Measurements from ENCODE around the gene SLC24A4.
"Not testable (repeated sequence)": the region's sequence is repeated elsewhere in the genome, so short reads cannot be mapped to it uniquely, and the experiment has no call there.

- not testable (repeated sequence) for TF ChIP-seq CTCF (tag by site-specific recombination; IDR thresholded peaks at IDR 0.05); ZNF426 (tag by site-specific recombination; IDR thresholded peaks at IDR 0.05); ZNF555 (tag by site-specific recombination; conservative IDR thresholded peaks at IDR 0.05); SP2 (tag by site-specific recombination; IDR thresholded peaks at IDR 0.05); ZNF223 (tag by site-specific recombination; IDR thresholded peaks at IDR 0.05); ZBTB10 (tag by site-specific recombination; IDR thresholded peaks at IDR 0.05); ZNF544 (tag by site-specific recombination; IDR thresholded peaks at IDR 0.05); ZNF211 (tag by site-specific recombination; IDR thresholded peaks at IDR 0.05; ENCODE audit: low read depth); PBX3 (CRISPR knock-in tag; IDR thresholded peaks at IDR 0.05); ZNF140 (tag by site-specific recombination; IDR thresholded peaks at IDR 0.05); ZBTB49 (tag by site-specific recombination; IDR thresholded peaks at IDR 0.05; ENCODE audit: low read depth); ZFP41 (tag by site-specific recombination; IDR thresholded peaks at IDR 0.05; ENCODE audit: borderline replicate concordance)
Observed at GRCh38 chr14:92536231-92536630, 213.3 kb downstream of the SLC24A4 start.

All from HEK293 (cell line).